IPS-20b (cell line): ENCODE data around the gene CAB39L.
"Not testable (repeated sequence)": the region's sequence is repeated elsewhere in the genome, so short reads cannot be mapped to it uniquely, and the experiment has no call there.

ENCODE experiments used
- H3K27ac ChIP-seq: one replicate; pipeline ENCODE4 v1.5.1; 2013; ENCODE audit warnings: low read length
- H3K27me3 ChIP-seq: 2 replicates; pipeline ENCODE4 v1.6.1; 2013; ENCODE audit warnings: mild to moderate bottlenecking, low read length, inconsistent platforms; ENCODE audit not compliant: insufficient read depth
- H3K36me3 ChIP-seq: 2 replicates; pipeline ENCODE4 v1.6.1; 2013; ENCODE audit warnings: low read depth, mild to moderate bottlenecking, inconsistent platforms, low read length, moderate library complexity; ENCODE audit not compliant: insufficient read depth
- H3K4me1 ChIP-seq: 2 replicates; pipeline ENCODE4 v1.6.1; 2013; ENCODE audit warnings: mild to moderate bottlenecking, control low read depth, inconsistent platforms, low read length, moderate library complexity; ENCODE audit not compliant: insufficient read depth
- H3K4me3 ChIP-seq: 2 replicates; pipeline ENCODE4 v1.5.1; 2013; ENCODE audit warnings: mild to moderate bottlenecking, low read length, inconsistent platforms
- H3K9ac ChIP-seq: 2 replicates; pipeline ENCODE4 v1.6.1; 2013; ENCODE audit warnings: low read depth, mild to moderate bottlenecking, inconsistent platforms, low read length, moderate library complexity
- H3K9me3 ChIP-seq: 2 replicates; pipeline ENCODE4 v1.6.1; 2013; ENCODE audit warnings: mild to moderate bottlenecking, low read depth, low read length, inconsistent platforms; ENCODE audit not compliant: insufficient read depth

Gene CAB39L

GRCh38 chr13:49295244-49295643, 148.6 kb downstream of the CAB39L start:
- Histone ChIP-seq H3K4me1 (no peaks in the 10 kb centered on the region), H3K27me3 (no peaks in the 10 kb centered on the region), H3K27ac (no peak overlapping the region), H3K4me3 (no peak overlapping the region), H3K9ac (no peak overlapping the region), H3K9me3 (no peaks in the 10 kb centered on the region), H3K36me3 (no peaks in the 10 kb centered on the region)

DNA sequence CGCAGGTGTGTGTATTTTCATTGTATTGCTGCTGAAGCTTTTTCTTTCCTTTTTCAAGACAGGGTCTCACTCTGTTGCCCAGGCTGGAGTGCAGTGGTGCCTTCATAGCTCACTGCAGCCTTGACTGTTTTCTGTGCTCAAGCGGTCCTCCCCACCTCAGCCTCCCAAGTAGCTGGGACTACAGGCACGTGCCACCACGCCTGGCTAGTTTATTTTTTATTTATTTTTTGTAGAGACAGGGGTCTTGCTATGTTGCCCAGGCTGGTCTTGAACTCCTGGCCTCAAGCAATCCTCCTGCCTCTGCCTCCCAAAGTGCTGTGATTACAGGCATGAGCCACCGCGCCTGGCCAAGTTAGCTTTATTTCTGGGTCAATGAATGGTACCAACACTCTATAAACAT, 149.1 kb downstream of the CAB39L start:
- H3K4me3 ChIP-seq, H3K9me3 ChIP-seq, H3K4me1 ChIP-seq, H3K27me3 ChIP-seq, H3K9ac ChIP-seq, H3K36me3 ChIP-seq, H3K27ac ChIP-seq: not testable (repeated sequence)

DNA sequence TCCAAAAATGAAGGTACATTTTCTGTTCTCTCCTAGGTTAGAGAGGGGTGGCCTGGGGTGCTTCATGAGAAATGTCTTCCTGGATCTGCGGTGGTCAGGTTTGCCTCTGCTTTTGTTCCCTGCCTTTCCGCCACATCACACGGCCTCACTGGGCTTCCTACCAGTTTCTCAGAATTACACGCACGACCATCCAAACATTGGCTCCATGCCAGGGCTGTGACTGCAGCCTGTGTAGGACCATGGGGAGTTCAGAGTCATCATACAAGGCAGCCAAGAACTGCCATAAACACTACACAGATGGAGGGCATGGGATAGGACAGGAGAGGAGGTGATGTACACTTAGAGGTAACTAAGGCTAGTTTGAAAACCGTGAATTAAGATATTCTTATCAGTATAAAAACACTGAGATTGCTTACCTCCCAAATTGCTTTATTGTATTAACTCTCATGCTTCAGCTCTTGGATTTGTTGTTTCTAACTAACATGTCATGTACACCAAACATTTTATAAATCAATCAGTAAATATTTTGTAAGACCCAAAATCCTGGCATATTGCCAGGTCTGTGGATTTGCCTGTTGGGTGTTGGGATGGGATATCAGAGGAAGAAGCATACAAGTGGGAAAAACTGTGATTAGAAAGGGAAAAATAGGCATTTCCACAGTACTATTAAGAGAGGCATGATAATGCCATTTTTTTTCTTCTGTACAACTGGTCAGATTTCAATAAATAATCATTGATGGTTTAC, 150.9 kb downstream of the CAB39L start:
- no peaks in the 10 kb centered on the region for H3K4me1 ChIP-seq
- H3K4me3 ChIP-seq, result no peak overlapping the region
- H3K9me3 ChIP-seq, result no peaks in the 10 kb centered on the region
- H3K9ac ChIP-seq, result no peak overlapping the region
- H3K27ac ChIP-seq, result no peak overlapping the region
- H3K27me3 ChIP-seq, result no peaks in the 10 kb centered on the region
- no peaks in the 10 kb centered on the region for H3K36me3 ChIP-seq

DNA sequence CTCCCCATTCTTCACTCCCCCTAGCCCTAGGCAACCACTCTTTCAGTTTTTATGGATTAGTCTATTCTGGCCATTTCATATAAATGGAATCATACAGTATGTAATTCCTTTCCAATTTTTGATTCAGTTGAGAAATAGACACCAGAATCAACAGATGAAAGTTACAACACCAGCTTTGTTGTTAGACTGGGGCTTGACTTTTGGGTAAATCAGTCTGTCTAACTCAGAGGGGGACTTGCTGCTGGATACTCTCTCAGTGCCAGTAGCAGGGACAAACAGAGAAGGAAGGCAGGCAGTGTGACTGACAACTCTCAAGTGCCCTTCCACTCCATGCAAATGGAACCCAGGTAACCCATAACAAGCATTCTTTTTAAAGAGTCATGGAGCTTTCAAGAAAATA, 155.4 kb downstream of the CAB39L start:
- no peak overlapping the region for H3K9ac ChIP-seq
- no peaks in the 10 kb centered on the region for H3K27me3 ChIP-seq
- H3K27ac ChIP-seq, result no peak overlapping the region
- H3K4me1 ChIP-seq, result no peaks in the 10 kb centered on the region
- H3K4me3 ChIP-seq, result no peak overlapping the region
- no peaks in the 10 kb centered on the region for H3K9me3 ChIP-seq
- H3K36me3 ChIP-seq, result no peaks in the 10 kb centered on the region

DNA sequence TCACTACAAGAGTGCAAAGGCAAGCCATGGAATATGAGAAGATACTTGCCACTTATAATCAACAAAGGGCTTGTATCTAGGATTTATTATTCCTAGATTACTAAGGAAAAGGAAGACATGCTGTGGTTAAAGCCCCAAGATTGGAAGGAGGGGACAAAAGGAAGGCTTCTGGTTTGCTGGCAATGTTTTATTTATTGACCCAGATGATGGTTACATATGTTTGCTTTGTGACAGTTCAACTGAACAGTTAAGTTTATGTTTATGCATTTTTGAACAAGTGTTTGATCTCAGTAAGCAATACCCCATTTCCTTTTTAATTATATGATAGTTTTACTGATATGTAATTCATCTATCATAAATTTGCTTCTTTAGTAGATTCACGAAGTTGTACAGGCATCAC, 155.9 kb downstream of the CAB39L start:
- no peaks in the 10 kb centered on the region for H3K4me1 ChIP-seq
- no peak overlapping the region for H3K4me3 ChIP-seq
- H3K27ac ChIP-seq, result no peak overlapping the region
- no peaks in the 10 kb centered on the region for H3K36me3 ChIP-seq
- no peaks in the 10 kb centered on the region for H3K27me3 ChIP-seq
- no peaks in the 10 kb centered on the region for H3K9me3 ChIP-seq
- H3K9ac ChIP-seq, result no peak overlapping the region

- no peaks in the 10 kb centered on the region for H3K9me3 ChIP-seq
- H3K27me3 ChIP-seq, result no peaks in the 10 kb centered on the region
- peaks cover 6% of the 10 kb centered on the region for H3K4me1 ChIP-seq
- no peaks in the 10 kb centered on the region for H3K36me3 ChIP-seq
- no peak overlapping the region for H3K4me3 ChIP-seq
- H3K27ac ChIP-seq, result no peak overlapping the region
- H3K9ac ChIP-seq, result no peak overlapping the region
These were observed 164.0 kb downstream of the CAB39L start for GRCh38 chr13:49279885-49280284.

DNA sequence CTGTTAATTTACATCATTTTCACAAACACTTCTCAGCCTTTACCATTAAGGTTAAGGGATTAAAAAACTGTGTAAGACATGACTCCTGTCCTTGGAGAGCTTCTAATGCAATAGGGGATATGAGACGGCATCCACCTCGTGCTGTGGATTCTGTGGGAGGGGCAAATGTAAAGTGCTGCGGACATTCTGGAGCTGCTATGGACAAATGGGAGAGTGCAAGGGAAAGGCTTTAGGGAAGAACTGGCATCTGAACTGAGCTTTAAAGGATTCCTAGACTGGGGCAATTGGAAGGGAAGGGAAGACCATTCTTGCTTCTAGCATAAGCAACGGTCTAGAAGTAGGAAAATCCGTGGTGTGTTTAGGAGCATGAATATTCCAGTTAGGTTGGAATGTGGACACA, 164.8 kb downstream of the CAB39L start:
- H3K9ac ChIP-seq, result no peak overlapping the region
- H3K4me3 ChIP-seq, result no peak overlapping the region
- no peaks in the 10 kb centered on the region for H3K27me3 ChIP-seq
- H3K4me1 ChIP-seq, result peaks cover 6% of the 10 kb centered on the region
- no peaks in the 10 kb centered on the region for H3K9me3 ChIP-seq
- H3K36me3 ChIP-seq, result no peaks in the 10 kb centered on the region
- H3K27ac ChIP-seq, result no peak overlapping the region

GRCh38 chr13:49278211-49278610, 165.7 kb downstream of the CAB39L start:
- no peak overlapping the region for H3K9ac ChIP-seq
- no peaks in the 10 kb centered on the region for H3K36me3 ChIP-seq
- H3K27me3 ChIP-seq, result no peaks in the 10 kb centered on the region
- H3K27ac ChIP-seq, result no peak overlapping the region
- peaks cover 6% of the 10 kb centered on the region for H3K4me1 ChIP-seq
- no peak overlapping the region for H3K4me3 ChIP-seq
- H3K9me3 ChIP-seq, result no peaks in the 10 kb centered on the region

- Histone ChIP-seq H3K4me3 (no peak overlapping the region), H3K9ac (no peak overlapping the region), H3K27ac (no peak overlapping the region), H3K27me3 (no peaks in the 10 kb centered on the region), H3K4me1 (no peaks in the 10 kb centered on the region), H3K36me3 (no peaks in the 10 kb centered on the region), H3K9me3 (no peaks in the 10 kb centered on the region)
These were observed 171.6 kb downstream of the CAB39L start for GRCh38 chr13:49272296-49272695.

- Histone ChIP-seq H3K27me3 (no peaks in the 10 kb centered on the region), H3K9me3 (no peaks in the 10 kb centered on the region), H3K4me1 (no peaks in the 10 kb centered on the region), H3K4me3 (no peak overlapping the region), H3K36me3 (no peaks in the 10 kb centered on the region), H3K9ac (no peak overlapping the region), H3K27ac (no peak overlapping the region)
These were observed 172.6 kb downstream of the CAB39L start for GRCh38 chr13:49271264-49271663.

- Histone ChIP-seq H3K27ac (no peak overlapping the region), H3K27me3 (no peaks in the 10 kb centered on the region), H3K4me1 (peaks cover 9% of the 10 kb centered on the region; the same call in 1 of the 2 replicates), H3K9ac (no peak overlapping the region), H3K4me3 (no peak overlapping the region), H3K36me3 (no peaks in the 10 kb centered on the region), H3K9me3 (no peaks in the 10 kb centered on the region)
These were observed 178.0 kb downstream of the CAB39L start for GRCh38 chr13:49265822-49266221.

DNA sequence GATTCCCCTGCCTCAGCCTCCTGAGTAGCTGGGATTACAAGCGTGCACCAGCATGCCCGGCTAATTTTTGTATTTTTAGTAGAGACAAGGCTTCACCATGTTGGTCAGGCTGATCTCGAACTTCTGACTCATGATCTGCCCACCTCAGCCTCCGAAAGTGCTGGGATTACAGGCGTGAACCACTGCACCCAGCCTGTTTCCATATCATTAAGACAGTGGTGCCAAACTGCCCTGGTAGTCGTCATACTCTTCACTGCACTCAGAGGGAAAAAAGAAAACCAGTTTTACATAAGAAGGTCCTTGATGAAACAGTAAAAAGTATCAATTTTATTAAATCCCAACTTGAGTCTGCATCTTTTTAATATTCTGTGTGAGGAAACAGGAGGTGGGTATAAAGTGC, 181.2 kb downstream of the CAB39L start:
- H3K27ac ChIP-seq, result no peak overlapping the region
- H3K9ac ChIP-seq, result no peak overlapping the region
- no peaks in the 10 kb centered on the region for H3K36me3 ChIP-seq
- H3K27me3 ChIP-seq, result no peaks in the 10 kb centered on the region
- peaks cover 9% of the 10 kb centered on the region; the same call in 1 of the 2 replicates for H3K4me1 ChIP-seq
- H3K9me3 ChIP-seq, result no peaks in the 10 kb centered on the region
- H3K4me3 ChIP-seq, result no peak overlapping the region
